PFSK-1 (cell line): ENCODE results near the gene CACNA1C.

Experiments
- FOXP2 ChIP-seq: optimal IDR thresholded peaks from 2 replicates; pipeline ENCODE3; 2011; ENCODE audit warnings: borderline replicate concordance, control low read depth, inconsistent platforms; ENCODE audit not compliant: insufficient read depth; ENCODE audit errors: extremely low read length, extremely low read depth
- POLR2AphosphoS5 ChIP-seq: IDR thresholded peaks from 2 replicates; pipeline ENCODE4 v1.6.1; 2012; ENCODE audit warnings: low read depth, mild to moderate bottlenecking, control low read depth, low read length, moderate library complexity
- SIN3A ChIP-seq: IDR thresholded peaks from 2 replicates; pipeline ENCODE4 v1.6.1; 2012; ENCODE audit warnings: mild to moderate bottlenecking, low read length, moderate library complexity, borderline replicate concordance; ENCODE audit not compliant: insufficient read depth
- TAF1 ChIP-seq: IDR thresholded peaks from 2 replicates; pipeline ENCODE4 v1.6.1; 2012; ENCODE audit warnings: low read length, control low read depth, borderline replicate concordance; ENCODE audit not compliant: insufficient read depth
- TF ChIP-seq, protein P1 (sequence below), 2 experiments: IDR thresholded peaks; 2 replicates each; pipeline versions ENCODE4 v1.6.1 to v1.8.0; 2011 to 2012; ENCODE audit warnings: low read depth in 2 of 2, low read length in 2 of 2, control low read depth in 1 of 2, inconsistent platforms in 1 of 2, mild to moderate bottlenecking in 1 of 2, moderate library complexity in 1 of 2; ENCODE audit not compliant: insufficient read depth in 1 of 2

CACNA1C gene

GRCh38 chr12:2194060-2194459, 141.3 kb downstream of the CACNA1C start:
- TF ChIP-seq FOXP2 (no peak), TAF1 (no peak)
- TF ChIP-seq, protein P1, sequence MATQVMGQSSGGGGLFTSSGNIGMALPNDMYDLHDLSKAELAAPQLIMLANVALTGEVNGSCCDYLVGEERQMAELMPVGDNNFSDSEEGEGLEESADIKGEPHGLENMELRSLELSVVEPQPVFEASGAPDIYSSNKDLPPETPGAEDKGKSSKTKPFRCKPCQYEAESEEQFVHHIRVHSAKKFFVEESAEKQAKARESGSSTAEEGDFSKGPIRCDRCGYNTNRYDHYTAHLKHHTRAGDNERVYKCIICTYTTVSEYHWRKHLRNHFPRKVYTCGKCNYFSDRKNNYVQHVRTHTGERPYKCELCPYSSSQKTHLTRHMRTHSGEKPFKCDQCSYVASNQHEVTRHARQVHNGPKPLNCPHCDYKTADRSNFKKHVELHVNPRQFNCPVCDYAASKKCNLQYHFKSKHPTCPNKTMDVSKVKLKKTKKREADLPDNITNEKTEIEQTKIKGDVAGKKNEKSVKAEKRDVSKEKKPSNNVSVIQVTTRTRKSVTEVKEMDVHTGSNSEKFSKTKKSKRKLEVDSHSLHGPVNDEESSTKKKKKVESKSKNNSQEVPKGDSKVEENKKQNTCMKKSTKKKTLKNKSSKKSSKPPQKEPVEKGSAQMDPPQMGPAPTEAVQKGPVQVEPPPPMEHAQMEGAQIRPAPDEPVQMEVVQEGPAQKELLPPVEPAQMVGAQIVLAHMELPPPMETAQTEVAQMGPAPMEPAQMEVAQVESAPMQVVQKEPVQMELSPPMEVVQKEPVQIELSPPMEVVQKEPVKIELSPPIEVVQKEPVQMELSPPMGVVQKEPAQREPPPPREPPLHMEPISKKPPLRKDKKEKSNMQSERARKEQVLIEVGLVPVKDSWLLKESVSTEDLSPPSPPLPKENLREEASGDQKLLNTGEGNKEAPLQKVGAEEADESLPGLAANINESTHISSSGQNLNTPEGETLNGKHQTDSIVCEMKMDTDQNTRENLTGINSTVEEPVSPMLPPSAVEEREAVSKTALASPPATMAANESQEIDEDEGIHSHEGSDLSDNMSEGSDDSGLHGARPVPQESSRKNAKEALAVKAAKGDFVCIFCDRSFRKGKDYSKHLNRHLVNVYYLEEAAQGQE (IDR thresholded peaks at IDR 0.05; ENCODE audit: insufficient read depth in 1 of 2, low read depth in 2 of 2, low read length in 2 of 2), result no peak

- TF ChIP-seq FOXP2 (no peak), TAF1 (no peak)
Observed at GRCh38 chr12:2194571-2194970, 141.8 kb downstream of the CACNA1C start.

DNA sequence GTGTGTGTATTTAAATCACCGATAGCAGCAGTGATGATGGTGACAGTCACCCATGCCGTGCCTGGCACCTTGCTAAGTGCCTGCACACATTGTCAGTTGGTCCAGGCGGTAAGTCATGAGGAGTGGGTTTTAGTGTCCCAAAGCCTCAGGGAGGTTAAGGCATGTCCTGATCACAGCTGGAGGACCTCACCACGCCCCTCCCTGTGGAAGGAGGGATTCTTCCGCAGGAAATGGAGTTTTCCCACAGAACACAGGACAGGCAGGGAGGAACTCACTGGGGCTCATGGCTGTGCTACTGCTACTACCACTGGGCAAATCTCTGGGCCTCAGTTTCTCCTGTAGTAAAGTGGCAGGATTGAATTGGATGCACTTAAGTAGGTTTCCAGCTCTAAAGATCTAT, 142.3 kb downstream of the CACNA1C start:
- TF ChIP-seq POLR2AphosphoS5 (no peak), FOXP2 (no peak), SIN3A (no peak), TAF1 (no peak)
- TF ChIP-seq, protein P1 (IDR thresholded peaks at IDR 0.05; ENCODE audit: insufficient read depth in 1 of 2, low read depth in 2 of 2, low read length in 2 of 2), result no peak

DNA sequence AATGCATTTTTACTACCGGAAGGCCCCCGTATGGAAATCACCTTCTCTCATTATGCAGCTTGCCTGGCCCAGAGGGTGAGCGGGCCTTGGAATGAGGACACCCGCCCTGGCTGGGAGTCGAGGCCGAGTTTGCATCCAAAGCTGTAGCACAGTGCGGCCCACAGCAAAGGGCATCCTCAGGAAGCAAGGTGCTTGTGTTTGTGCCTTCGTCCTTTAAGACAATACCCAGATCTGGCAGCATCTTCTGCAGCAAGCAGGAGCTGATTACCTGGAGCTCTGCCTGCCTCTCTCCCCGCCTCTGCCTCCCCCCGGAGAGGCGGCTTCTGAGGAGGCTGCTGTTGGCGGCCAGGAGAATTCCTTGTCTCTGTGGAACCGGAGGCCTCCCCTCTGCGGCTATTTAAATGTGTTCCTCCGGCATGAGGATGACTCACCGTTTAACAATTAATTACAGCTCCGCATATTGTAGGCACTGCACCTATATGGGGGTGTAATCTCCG, 145.3 kb downstream of the CACNA1C start:
- TF ChIP-seq POLR2AphosphoS5, result no peak
- TF ChIP-seq, protein P1 (IDR thresholded peaks at IDR 0.05; ENCODE audit: insufficient read depth in 1 of 2, low read depth in 2 of 2, low read length in 2 of 2), result no peak
- no peak for TF ChIP-seq TAF1
- no peak for TF ChIP-seq FOXP2
- TF ChIP-seq SIN3A, result no peak

DNA sequence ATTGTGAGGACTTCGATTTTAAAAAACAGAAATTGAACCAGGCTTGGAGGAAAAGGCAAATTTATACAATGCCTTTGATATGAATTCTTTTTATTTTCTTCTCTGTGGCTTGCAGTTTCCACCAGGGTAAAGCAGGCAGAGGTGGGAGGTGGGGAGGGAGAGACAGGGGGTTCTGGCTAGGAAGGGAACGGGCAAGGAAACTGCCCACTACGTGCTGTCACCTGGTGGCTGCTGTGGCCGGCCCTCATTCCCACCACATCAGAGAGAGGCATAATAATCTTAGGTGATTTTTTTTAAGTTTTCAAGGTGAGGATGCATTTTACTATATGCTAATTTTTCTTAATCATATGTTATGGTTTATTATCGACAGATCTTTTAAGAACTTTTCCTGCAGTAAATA, 145.8 kb downstream of the CACNA1C start:
- no peak for TF ChIP-seq TAF1
- no peak for TF ChIP-seq FOXP2
- TF ChIP-seq, protein P1 (IDR thresholded peaks at IDR 0.05; ENCODE audit: insufficient read depth in 1 of 2, low read depth in 2 of 2, low read length in 2 of 2), result no peak
- TF ChIP-seq POLR2AphosphoS5, result no peak
- no peak for TF ChIP-seq SIN3A

DNA sequence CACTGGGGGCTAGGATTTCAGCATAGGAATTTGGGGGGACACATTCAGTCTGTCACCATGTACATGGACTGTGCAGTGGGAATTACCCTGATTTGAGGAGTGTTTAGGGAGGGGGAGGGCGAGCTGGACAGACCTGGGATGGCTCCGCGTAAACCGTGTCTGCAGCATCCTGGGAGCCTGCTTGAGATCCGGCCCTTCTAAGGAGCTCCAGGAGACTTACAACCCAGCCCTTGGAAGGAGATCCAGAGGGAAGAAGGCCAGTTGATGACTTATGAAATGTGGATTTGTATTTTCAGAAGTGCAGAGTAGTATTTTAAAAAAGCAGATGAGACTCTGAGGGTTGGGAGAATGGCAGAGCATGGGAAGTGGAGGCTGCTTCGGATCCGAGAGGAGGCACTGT, 153.2 kb downstream of the CACNA1C start:
- TF ChIP-seq POLR2AphosphoS5 (no peak), TAF1 (no peak)
